ENCODE data around the gene CLEC4G.
A peak's percentile ranks its signal among the peaks of the same experiment; 100 is the strongest.
"Not testable (repeated sequence)": the region's sequence is repeated elsewhere in the genome, so short reads cannot be mapped to it uniquely, and the experiment has no call there.

Gene CLEC4G

GRCh38 chr19:7746903-7747884 is 15.3 kb upstream of the CLEC4G start, which contains the start of gene CD209:
CD209 (minus strand) TSS chr19:7747534; CDS start chr19:7747511, 23 bp downstream.
- no peak for TF ChIP-seq EZH2phosphoT487 (IDR thresholded peaks at IDR 0.05; ENCODE audit: low read depth)
- TF ChIP-seq CTCF (IDR thresholded peaks at IDR 0.05; ENCODE audit: low read depth, low read length), result no peak
- Histone ChIP-seq H3K4me1 (ENCODE audit: low read length) (peaks cover 36% of the 10 kb centered on the region), H3K27me3 (ENCODE audit: low read depth, low read length) (peaks cover 73% of the 10 kb centered on the region), H3K9me3 (ENCODE audit: insufficient read depth, low read length) (peaks cover 12% of the 10 kb centered on the region; the same call in 1 of the 2 replicates), H3K27ac (ENCODE audit: low read length) (no peak within 1 kb of the TSS), H3K36me3 (replicated peaks; ENCODE audit: low read depth, low read length) (no peaks in the 10 kb centered on the region), H3K4me2 (ENCODE audit: low read length) (no peak within 1 kb of the TSS), H3K9ac (ENCODE audit: low read length) (no peak within 1 kb of the TSS), H4K20me1 (ENCODE audit: insufficient read depth, low read length) (peaks cover 22% of the 10 kb centered on the region; the same call in 1 of the 2 replicates), H2AFZ (ENCODE audit: low read depth, low read length) (no peak within 1 kb of the TSS), H3K79me2 (ENCODE audit: low read length) (no peaks in the 10 kb centered on the region), H3K4me3 (ENCODE audit: low read length) (no peak within 1 kb of the TSS)

DNA sequence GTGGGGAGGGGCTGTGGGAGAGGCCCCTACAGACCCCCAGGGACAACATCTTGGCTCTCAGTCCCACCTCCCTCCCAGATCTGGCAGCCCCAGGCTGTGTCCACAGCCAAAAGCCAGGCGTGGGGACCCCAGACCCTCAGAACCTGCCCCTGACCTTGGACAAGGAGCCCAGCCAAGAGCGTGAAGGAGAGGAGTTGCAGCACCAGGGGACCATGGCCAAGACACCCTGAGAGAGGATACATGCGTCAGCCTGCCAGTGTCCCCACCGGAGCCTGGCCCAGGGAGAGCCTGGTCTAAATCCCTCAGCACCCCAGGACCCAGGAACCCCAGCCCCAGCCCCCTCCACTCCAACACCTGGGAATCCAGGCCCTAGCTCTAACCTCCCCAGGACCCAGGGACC is 14.4 kb upstream of the CLEC4G start:
- Histone ChIP-seq H4K20me1 (ENCODE audit: insufficient read depth, low read length) (peaks cover 22% of the 10 kb centered on the region; the same call in 1 of the 2 replicates), H3K4me1 (ENCODE audit: low read length) (peaks cover 32% of the 10 kb centered on the region), H3K9me3 (ENCODE audit: insufficient read depth, low read length) (peaks cover 12% of the 10 kb centered on the region; the same call in 1 of the 2 replicates), H3K27me3 (ENCODE audit: low read depth, low read length) (peaks cover 80% of the 10 kb centered on the region)
- H3K9ac ChIP-seq (ENCODE audit: low read length); H3K4me3 ChIP-seq (ENCODE audit: low read length); H3K79me2 ChIP-seq (ENCODE audit: low read length); H3K36me3 ChIP-seq (replicated peaks; ENCODE audit: low read depth, low read length); H3K27ac ChIP-seq (ENCODE audit: low read length); H3K4me2 ChIP-seq (ENCODE audit: low read length); H2AFZ ChIP-seq (ENCODE audit: low read depth, low read length): not testable (repeated sequence)

GRCh38 chr19:7744871-7745650 is 13.2 kb upstream of the CLEC4G start:
- H3K4me1 ChIP-seq (ENCODE audit: low read length), result peaks cover 24% of the 10 kb centered on the region
- no peak overlapping the region for H2AFZ ChIP-seq (ENCODE audit: low read depth, low read length)
- H3K27ac ChIP-seq (ENCODE audit: low read length), result no peak overlapping the region
- no peak overlapping the region for H3K4me2 ChIP-seq (ENCODE audit: low read length)
- peaks cover 5% of the 10 kb centered on the region; the same call in 1 of the 2 replicates for H3K9me3 ChIP-seq (ENCODE audit: insufficient read depth, low read length)
- TF ChIP-seq CTCF (IDR thresholded peaks at IDR 0.05; ENCODE audit: low read depth, low read length), result no peak
- TF ChIP-seq EZH2phosphoT487 (IDR thresholded peaks at IDR 0.05; ENCODE audit: low read depth), result no peak
- peaks cover 22% of the 10 kb centered on the region; the same call in 1 of the 2 replicates for H4K20me1 ChIP-seq (ENCODE audit: insufficient read depth, low read length)
- H3K9ac ChIP-seq (ENCODE audit: low read length), result no peak overlapping the region
- H3K79me2 ChIP-seq (ENCODE audit: low read length), result no peaks in the 10 kb centered on the region
- H3K4me3 ChIP-seq (ENCODE audit: low read length), result no peak overlapping the region
- peaks cover 81% of the 10 kb centered on the region for H3K27me3 ChIP-seq (ENCODE audit: low read depth, low read length)
- H3K36me3 ChIP-seq (replicated peaks; ENCODE audit: low read depth, low read length), result no peaks in the 10 kb centered on the region

DNA sequence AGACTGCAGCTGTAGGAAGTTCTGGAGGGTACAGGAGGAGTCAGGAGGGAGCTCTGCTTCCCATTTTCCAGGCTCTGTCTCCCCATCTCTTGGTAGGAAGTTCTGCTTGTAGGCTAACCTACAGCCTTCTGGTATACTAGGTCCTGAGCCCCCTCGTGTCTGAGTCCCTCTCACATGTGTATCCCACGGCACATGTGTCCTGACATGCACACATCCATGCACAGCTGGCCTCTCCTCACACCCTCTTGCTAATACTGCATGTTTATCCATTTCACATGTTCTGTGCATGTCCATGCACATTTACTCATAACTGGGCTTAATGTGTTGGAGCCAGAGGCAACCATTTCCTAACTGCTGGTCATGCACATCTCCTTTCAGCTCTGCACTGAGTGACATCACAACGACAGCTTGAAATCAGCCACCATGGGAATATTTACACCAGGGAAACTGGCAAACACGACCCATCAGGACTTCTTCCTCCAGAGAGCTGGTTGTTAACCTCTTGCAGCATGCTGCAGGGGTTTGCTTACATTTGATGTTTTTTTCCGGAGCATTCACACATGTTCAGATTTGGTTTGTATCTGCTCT is 12.4 kb upstream of the CLEC4G start:
- peaks cover 24% of the 10 kb centered on the region for H3K4me1 ChIP-seq (ENCODE audit: low read length)
- no peak overlapping the region for H3K9ac ChIP-seq (ENCODE audit: low read length)
- H3K4me2 ChIP-seq (ENCODE audit: low read length), result peak overlapping the region; percentile 49

More for the DNA sequence above, 12.4 kb upstream of the CLEC4G start:
- H3K27ac ChIP-seq (ENCODE audit: low read length), result no peak overlapping the region
- no peak overlapping the region for H3K4me3 ChIP-seq (ENCODE audit: low read length)
- H3K36me3 ChIP-seq (replicated peaks; ENCODE audit: low read depth, low read length), result no peaks in the 10 kb centered on the region
- no peaks in the 10 kb centered on the region for H3K79me2 ChIP-seq (ENCODE audit: low read length)
- peaks cover 87% of the 10 kb centered on the region for H3K27me3 ChIP-seq (ENCODE audit: low read depth, low read length)
- no peak overlapping the region for H2AFZ ChIP-seq (ENCODE audit: low read depth, low read length)
- TF ChIP-seq EZH2phosphoT487 (IDR thresholded peaks at IDR 0.05; ENCODE audit: low read depth), result no peak
- TF ChIP-seq CTCF (IDR thresholded peaks at IDR 0.05; ENCODE audit: low read depth, low read length), result no peak
- peaks cover 24% of the 10 kb centered on the region; the same call in 1 of the 2 replicates for H4K20me1 ChIP-seq (ENCODE audit: insufficient read depth, low read length)
- H3K9me3 ChIP-seq (ENCODE audit: insufficient read depth, low read length), result peaks cover 5% of the 10 kb centered on the region; the same call in 1 of the 2 replicates

Data from OCI-LY3 (cell line).